ENCODE measurements around the gene TBCD. TPM values are rescaled to one million over a fixed set of nuclear protein-coding genes. Genes with fewer than 3 reads are reported as not detected.

TBCD gene
- total RNA-seq, 2 experiments from 2014 or later, result 181 to 186 TPM

DNA sequence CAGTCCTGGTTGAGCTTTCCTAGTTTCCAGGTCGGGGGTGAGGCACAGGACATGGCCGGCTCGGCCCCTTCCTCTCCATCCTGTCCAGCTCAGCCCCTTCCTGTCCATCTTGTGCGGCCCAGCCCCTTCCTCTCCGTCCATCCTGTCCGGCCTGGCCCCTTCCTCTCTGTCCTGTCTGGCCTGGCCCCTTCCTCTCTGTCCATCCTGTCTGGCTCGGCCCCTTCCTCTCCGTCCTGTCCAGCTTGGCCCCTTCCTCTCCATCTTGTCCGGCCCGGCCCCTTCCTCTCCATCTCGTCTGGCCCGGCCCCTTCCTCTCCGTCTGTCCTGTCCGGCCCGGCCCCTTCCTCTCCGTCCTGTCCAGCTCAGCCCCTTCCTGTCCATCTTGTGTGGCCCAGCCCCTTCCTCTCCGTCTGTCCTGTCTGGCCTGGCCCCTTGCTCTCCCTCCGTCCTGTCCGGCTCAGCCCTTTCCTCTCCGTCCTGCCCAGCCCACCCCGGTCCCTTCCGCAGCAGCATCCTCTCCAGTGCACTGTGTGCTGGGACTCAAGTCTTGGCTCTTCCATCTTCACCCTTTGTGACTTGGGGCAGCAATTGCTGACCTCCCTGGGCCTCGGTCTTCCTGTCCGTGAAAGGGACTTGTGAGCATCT lies 93.4 kb downstream of the TBCD start:
- no peak overlapping the region for H3K4me3 Mint-ChIP-seq
- H3K27me3 Mint-ChIP-seq, result no peaks in the 10 kb centered on the region
- H3K4me1 Mint-ChIP-seq, result peaks cover 5% of the 10 kb centered on the region
- no peak for ATAC-seq (ENCODE audit: low read depth)
- POLR2A ChIA-PET, result no interaction called here
- DNase-seq, result no peak
- peaks cover 4% of the 10 kb centered on the region for H3K36me3 Mint-ChIP-seq
- no peak overlapping the region for H3K27ac Mint-ChIP-seq
- H3K9me3 Mint-ChIP-seq, result no peaks in the 10 kb centered on the region

DNA sequence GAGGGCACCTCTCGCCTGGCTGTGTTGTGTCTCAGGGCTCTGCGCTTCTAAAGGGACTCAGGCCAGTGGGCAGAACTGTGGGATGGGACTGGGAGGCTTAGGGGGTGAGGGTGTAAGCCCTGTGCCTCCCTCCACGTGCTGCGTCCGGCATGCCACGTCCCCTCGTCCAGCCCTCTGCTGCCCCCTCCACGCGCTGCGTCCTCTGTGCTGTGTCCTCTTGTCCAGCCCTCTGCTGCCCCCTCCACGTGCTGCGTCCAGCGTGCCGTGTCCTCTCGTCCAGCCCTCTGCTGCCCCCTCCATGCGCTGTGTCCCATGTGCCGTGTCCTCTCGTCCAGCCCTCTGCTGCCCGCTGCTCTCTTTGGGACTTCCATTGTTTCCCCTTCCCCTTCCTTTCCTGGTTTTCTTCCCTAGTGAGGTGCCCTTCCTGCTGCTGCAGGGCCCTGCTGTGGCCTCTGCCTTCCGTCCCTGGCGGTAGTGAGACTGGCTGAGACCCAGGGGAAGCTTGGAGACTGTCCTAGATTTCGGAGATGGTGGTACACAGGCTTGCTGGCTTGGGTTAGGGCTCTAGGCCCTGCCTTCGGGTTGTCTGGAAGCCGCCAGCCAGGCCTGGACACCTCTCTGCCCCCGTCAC lies 94.3 kb downstream of the TBCD start:
- H3K9me3 Mint-ChIP-seq, result no peaks in the 10 kb centered on the region
- ATAC-seq (ENCODE audit: low read depth) (no peak), DNase-seq (no peak)
- no peak overlapping the region for H3K27ac Mint-ChIP-seq
- no peaks in the 10 kb centered on the region for H3K27me3 Mint-ChIP-seq
- peaks cover 6% of the 10 kb centered on the region for H3K36me3 Mint-ChIP-seq
- no peak overlapping the region for H3K4me3 Mint-ChIP-seq
- POLR2A ChIA-PET, result no interaction called here
- H3K4me1 Mint-ChIP-seq, result peaks cover 5% of the 10 kb centered on the region

DNA sequence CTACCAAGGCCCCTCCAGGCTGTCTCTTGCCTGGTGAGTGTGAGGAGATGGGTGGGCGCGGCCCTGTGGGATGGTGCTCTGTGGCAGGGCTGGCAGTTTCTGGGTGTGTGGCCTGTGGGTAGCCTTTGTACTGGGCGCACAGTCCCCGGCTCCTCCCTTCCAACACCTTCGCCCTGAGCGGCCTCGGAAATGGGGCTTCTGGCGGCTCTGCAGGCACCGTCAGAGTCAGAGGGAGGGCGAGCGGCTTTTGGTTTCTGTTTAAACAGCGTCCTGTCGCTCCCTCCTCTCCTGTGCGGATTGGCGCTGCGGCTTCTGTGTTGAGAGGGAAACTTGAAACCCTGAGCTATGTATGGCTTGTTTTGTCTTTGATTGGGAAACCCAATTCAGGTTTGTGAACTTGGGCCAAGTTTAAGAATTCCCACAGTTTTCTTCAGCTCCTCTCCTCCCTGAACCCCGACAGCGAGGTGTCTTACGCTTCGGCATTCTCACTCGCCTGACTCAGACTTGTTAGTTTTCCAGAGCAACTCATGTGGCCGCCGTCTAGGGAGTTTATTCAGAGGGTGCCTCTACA lies 96.2 kb downstream of the TBCD start:
- DNase-seq, result peak; percentile 51
- peak; percentile 91 for ATAC-seq (ENCODE audit: low read depth)
- Mint-ChIP-seq H3K4me1 (peaks cover 5% of the 10 kb centered on the region), H3K27me3 (no peaks in the 10 kb centered on the region), H3K27ac (peak overlapping the region; percentile 44), H3K4me3 (peak overlapping the region; percentile 48), H3K9me3 (no peaks in the 10 kb centered on the region), H3K36me3 (peaks cover 7% of the 10 kb centered on the region)
- POLR2A ChIA-PET, result interaction anchor here (0.6 kb wide), 1 partner anchor 16 kb away, joined by 3 read pairs; no protein-coding TSS in a partner anchor

DNA sequence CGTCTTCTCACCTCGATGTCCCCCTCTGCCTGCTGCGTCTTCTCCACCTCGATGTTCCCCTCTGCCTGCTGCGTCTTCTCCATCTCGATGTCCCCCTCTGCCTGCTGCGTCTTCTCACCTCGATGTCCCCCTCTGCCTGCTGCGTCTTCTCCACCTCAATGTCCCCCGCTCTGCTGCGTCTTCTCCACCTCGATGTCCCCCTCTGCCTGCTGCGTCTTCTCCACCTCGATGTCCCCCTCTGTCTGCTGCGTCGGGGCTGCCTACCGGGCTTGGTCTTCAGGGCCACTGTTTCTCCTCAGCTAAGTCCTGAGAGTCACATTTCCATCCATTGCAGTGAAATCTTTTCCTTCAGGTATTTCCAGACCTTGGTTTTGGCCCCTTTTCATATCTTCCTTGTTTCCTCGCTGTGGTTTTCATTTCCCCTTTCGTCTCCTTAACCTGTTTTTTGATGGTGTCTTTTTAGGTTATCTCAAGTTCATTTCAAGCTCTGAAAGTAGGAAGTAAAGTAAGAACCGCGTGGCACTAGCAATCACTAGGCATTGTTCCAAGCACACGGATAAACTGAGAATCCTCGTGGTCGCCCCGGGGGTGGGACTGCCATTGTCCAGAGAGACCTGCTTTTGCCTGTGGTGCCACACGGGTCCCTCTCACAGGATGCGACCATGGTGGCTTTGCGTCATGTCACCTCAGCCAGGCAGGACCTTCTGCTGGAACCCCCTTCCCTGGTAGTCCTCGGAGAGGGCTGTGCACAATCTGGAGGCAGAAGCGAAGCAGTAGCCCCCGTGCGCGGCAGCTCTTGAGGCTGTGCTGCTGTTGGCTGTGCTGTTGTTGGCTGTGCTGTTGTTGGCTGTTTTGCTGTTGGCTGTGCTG lies 97.4 kb downstream of the TBCD start:
- POLR2A ChIA-PET, result interaction anchor here (0.8 kb wide), 1 partner anchor 15 kb away, joined by 3 read pairs; no protein-coding TSS in a partner anchor
- Mint-ChIP-seq H3K27ac (no peak overlapping the region), H3K4me1 (peaks cover 7% of the 10 kb centered on the region), H3K36me3 (peaks cover 7% of the 10 kb centered on the region), H3K4me3 (no peak overlapping the region), H3K27me3 (no peaks in the 10 kb centered on the region), H3K9me3 (no peaks in the 10 kb centered on the region)
- no peak for ATAC-seq (ENCODE audit: low read depth)
- DNase-seq, result no peak

DNA sequence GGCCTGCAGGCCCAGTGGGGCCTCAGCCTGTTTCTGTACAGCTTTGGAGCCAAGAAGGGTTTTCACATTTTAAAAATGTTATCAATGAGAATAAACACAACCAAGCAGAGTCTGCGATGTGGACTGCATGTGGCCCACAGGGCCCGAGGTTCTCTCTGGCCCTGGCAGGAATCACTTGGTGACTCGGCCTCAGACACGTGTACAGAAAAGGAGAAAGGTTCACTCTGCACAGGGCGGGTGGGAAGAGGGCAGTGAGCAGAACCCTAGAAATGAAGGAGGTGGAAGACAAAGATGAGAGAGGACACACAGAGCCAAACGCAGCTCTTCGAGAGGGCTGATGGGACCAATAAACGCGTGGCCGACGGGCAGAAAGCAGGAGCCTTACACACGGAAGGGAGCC lies 99.5 kb downstream of the TBCD start:
- Mint-ChIP-seq H3K27ac (no peak overlapping the region), H3K4me3 (no peak overlapping the region), H3K9me3 (no peaks in the 10 kb centered on the region), H3K27me3 (no peaks in the 10 kb centered on the region), H3K36me3 (peaks cover 9% of the 10 kb centered on the region), H3K4me1 (peaks cover 7% of the 10 kb centered on the region)
- DNase-seq, result no peak
- ATAC-seq (ENCODE audit: low read depth), result no peak
- POLR2A ChIA-PET, result interaction anchor here (0.6 kb wide), 1 partner anchor 14 kb away, joined by 3 read pairs; no protein-coding TSS in a partner anchor

DNA sequence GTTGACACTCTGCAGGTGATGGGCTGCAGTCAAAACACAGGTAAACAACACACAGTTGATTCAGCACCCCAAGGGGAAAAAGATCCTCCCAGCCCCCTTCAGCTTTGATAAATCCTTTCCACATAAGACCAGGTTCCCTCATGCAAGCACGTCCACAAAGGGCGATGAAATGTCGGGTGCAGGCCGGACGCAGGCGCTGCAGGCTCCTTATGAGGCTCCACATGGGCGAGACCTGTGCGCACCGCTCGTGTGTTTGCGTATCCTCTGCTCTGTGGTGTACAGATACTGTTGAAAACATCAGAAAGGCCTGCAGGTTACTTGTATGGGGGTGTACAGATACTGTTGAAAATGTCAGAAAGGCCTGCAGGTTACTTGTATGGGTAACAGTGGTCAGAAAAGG lies 102.4 kb downstream of the TBCD start:
- no peaks in the 10 kb centered on the region for H3K27me3 Mint-ChIP-seq
- H3K27ac Mint-ChIP-seq, result no peak overlapping the region
- POLR2A ChIA-PET, result no interaction called here
- H3K9me3 Mint-ChIP-seq, result no peaks in the 10 kb centered on the region
- ATAC-seq (ENCODE audit: low read depth) (no peak), DNase-seq (no peak)
- H3K36me3 Mint-ChIP-seq, result peaks cover 10% of the 10 kb centered on the region
- peaks cover 19% of the 10 kb centered on the region for H3K4me1 Mint-ChIP-seq
- H3K4me3 Mint-ChIP-seq, result no peak overlapping the region

DNA sequence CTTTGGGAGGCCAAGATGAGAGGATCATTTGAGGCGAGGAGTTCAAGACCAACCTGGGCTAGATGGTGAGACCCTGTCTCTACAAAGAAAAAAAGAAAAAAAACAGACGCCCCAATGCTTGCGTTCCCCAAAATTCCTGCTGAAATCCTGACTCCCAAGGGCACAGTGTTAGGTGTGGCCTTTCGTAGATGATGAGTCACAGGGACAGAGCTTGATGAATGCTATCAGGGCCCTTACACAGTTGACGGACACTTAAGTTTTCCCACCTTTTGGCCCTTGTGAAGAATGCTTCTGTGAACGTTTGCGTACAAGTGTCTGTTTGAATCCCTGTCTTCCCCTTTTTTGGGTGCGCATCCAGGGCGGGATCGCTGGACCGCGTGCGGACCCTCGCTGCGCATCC lies 104.5 kb downstream of the TBCD start:
- Mint-ChIP-seq H3K27me3 (no peaks in the 10 kb centered on the region), H3K4me3 (no peak overlapping the region), H3K27ac (no peak overlapping the region), H3K9me3 (no peaks in the 10 kb centered on the region), H3K36me3 (peaks cover 8% of the 10 kb centered on the region), H3K4me1 (peaks cover 32% of the 10 kb centered on the region)
- DNase-seq (no peak), ATAC-seq (ENCODE audit: low read depth) (no peak)
- POLR2A ChIA-PET, result no interaction called here

DNA sequence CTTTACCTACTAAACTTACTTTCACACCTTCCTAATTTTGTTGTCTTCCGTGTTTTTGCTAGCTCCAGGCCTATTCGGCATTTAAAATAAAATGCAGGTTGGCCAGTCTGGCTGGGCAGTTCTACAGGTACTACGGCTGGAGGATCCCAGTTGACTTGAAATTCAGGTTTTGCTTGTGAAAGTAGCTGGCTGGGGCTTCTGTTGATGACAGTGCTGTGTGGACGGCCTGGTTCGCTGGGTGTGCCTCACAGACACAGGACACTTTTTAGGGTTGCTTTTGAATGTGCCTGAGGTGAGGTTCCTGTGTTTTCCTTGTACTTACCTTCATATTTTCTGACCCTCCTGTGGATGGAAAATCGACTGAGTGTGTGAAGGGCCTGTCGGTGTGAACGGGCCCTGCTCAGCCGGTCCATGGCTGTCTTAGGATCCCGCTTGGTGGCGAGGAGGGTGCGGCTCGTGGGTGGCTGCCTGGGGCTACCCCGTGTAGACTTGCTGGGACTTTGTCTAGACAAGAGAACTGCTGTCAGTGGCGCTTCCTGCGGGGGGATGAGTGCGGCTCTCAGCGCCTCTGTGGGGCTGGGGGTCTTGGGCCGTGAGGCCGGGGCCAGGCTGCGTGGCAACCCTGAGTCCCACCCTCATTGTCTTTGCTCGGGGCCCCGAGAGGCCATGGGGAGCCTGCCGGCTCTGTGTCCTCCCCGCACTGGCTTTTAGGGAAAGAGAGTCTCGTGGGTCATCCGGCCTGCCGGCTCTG lies 106.7 kb downstream of the TBCD start:
- Mint-ChIP-seq H3K9me3 (no peaks in the 10 kb centered on the region), H3K4me3 (peak overlapping the region; percentile 47), H3K27me3 (no peaks in the 10 kb centered on the region), H3K4me1 (peaks cover 47% of the 10 kb centered on the region), H3K36me3 (peaks cover 9% of the 10 kb centered on the region), H3K27ac (peak overlapping the region; percentile 98)
- no peak for ATAC-seq (ENCODE audit: low read depth)
- POLR2A ChIA-PET, result interaction anchor here (0.7 to 1.5 kb wide), 5 partner anchors 20 to 341 kb away, joined by 3 to 7 read pairs (median 3); no protein-coding TSS in a partner anchor
- DNase-seq, result no peak

DNA sequence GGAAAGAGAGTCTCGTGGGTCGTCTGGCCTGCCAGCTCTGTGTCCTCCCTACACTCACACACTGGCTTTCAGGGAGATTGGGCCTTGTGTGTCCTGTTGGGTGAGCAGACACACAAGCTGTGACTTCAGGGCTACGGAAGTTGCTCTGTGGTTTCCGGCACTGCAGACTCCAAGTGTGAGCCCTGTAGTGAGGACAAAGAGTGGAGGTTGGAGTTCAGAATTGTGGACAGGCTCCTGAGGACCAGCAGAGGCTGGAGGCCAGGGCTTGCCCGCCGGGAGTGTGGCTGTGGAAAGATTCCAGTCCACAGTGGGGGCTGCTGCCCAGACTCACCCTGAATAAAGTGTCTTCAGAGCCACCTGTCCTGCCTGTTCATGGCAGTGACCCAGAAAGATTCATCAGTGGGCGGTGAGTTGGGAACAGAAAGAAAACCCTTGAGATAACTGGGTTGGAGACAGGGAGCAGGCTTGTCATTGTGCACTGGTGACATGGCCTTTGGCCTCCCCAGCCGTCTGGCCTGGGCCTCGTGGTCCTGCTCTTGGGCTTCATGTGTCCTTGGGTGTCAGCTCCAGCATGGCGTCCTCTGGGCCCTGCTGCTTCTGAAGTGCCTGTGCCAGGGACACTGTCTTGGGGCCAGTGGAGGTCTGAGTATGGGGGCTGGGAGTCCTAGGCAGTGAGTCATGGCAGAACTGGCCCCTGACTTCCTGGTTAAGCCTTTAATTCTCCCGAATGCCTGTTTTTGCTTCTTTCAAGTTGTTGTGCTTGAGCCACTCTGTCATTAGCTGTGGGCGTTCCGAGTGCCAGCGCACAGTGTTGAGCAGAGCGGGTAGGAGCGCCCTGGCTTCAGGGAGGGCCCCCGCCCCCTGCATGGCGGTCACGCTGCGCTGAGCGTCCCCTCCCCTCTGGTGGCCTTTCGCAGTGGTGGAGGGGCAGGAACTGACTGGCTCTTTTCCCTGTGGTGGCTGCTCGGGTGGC lies 107.9 kb downstream of the TBCD start:
- Mint-ChIP-seq H3K4me3 (peak overlapping the region; percentile 90), H3K4me1 (peaks cover 55% of the 10 kb centered on the region), H3K36me3 (peaks cover 9% of the 10 kb centered on the region), H3K9me3 (no peaks in the 10 kb centered on the region), H3K27me3 (no peaks in the 10 kb centered on the region), H3K27ac (peak overlapping the region; percentile 98)
- DNase-seq, result peak; percentile 58
- peak; percentile 40 for ATAC-seq (ENCODE audit: low read depth)
- POLR2A ChIA-PET, result interaction anchor here (1.0 to 1.5 kb wide), 3 partner anchors 18 to 44 kb away, joined by 3 to 7 read pairs (median 3); no protein-coding TSS in a partner anchor

DNA sequence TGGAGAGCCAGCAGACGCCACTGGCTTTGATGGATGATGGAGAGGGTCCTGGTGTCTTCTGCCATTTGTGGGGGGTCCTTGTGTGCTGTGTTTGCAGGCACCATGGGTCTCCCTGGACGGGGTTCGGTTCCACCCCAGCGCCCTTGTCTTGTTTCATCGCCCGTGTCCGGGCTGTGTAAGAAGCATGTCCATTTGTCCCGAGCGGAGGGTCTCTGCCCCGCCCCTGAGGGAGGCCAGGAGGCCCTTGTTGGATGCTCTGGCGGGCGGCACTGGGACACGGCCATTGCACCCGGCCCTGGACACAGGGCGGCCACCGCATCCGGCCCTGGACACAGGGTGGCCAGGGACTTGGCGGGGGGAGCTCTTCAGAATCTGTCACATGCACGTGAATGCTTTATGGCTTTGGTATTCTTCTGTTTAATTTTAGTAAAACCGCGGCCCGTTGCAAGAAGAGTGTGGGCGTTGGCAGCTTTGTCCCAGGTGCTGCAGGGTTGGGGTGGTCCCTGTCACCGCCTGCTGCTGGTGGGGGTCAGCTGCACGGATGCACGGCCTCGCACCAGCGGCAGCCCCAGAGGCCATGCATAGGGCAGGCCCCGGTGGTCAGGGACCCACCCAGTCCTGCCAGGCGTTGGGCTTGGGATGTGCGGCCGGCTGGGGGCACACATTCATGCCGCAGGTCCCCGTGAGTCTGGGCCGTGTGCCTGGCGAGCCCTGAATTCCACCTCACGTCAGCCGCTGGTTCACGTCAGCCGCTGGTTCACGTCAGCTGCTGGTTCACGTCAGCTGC lies 108.9 kb downstream of the TBCD start:
- peak overlapping the region; percentile 90 for H3K4me3 Mint-ChIP-seq
- H3K27me3 Mint-ChIP-seq, result no peaks in the 10 kb centered on the region
- no peak for ATAC-seq (ENCODE audit: low read depth)
- DNase-seq, result no peak
- H3K36me3 Mint-ChIP-seq, result peaks cover 9% of the 10 kb centered on the region
- H3K4me1 Mint-ChIP-seq, result peaks cover 62% of the 10 kb centered on the region
- no peaks in the 10 kb centered on the region for H3K9me3 Mint-ChIP-seq
- POLR2A ChIA-PET, result interaction anchor here (0.6 to 1.0 kb wide), 2 partner anchors 17 to 521 kb away, joined by 3 read pairs; no protein-coding TSS in a partner anchor
- H3K27ac Mint-ChIP-seq, result peak overlapping the region; percentile 98

DNA sequence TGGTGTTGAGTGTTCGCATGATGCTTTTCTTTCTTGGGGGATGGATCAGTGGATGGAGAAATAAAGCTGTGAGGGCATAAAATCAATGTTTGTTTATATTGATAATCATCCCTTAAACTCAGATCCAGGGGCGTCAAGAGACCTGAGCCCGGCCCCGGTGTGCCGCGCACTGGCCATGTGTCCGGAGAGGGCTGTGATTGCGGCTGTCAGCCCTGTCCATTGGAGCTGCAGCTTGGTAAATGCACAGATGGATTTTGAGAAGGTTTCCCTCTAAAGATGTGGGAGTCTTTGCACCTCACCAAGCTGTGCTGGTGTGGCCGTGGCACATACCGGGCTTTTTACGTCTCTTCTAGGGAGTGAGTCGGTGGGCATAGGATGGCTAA lies 109.5 kb downstream of the TBCD start:
- POLR2A ChIA-PET, result interaction anchor here (0.6 to 1.0 kb wide), 3 partner anchors 17 to 521 kb away, joined by 3 read pairs; no protein-coding TSS in a partner anchor
- Mint-ChIP-seq H3K27me3 (no peaks in the 10 kb centered on the region), H3K27ac (peak overlapping the region; percentile 51), H3K4me3 (no peak overlapping the region), H3K36me3 (peaks cover 7% of the 10 kb centered on the region), H3K9me3 (no peaks in the 10 kb centered on the region), H3K4me1 (peaks cover 64% of the 10 kb centered on the region)
- DNase-seq (no peak), ATAC-seq (ENCODE audit: low read depth) (no peak)
